Mesendoderm (in vitro differentiated cells): Measurements from ENCODE around the gene PMEPA1.
A peak's percentile ranks its signal among the peaks of the same experiment; 100 is the strongest.

Experiments
- DNase-seq: peaks from one replicate; pipeline ENCODE4 v3.0.0; 2013
- H2AK5ac ChIP-seq: 2 replicates; pipeline ENCODE4 v1.6.1; 2013; ENCODE audit warnings: low read length, inconsistent platforms
- H2BK120ac ChIP-seq: 2 replicates; pipeline ENCODE4 v1.6.1; 2013; ENCODE audit warnings: low read depth, mild to moderate bottlenecking, low read length, moderate library complexity, mixed read lengths
- H2BK15ac ChIP-seq: replicated peaks from 2 replicates; pipeline ENCODE4 v1.6.1; 2013; ENCODE audit warnings: low read depth, mild to moderate bottlenecking, moderate library complexity
- H2BK5ac ChIP-seq: 2 replicates; pipeline ENCODE4 v1.6.1; 2013; ENCODE audit warnings: low read length, inconsistent platforms
- H3K18ac ChIP-seq: 2 replicates; pipeline ENCODE4 v1.6.1; 2013; ENCODE audit warnings: mild to moderate bottlenecking, low read length, mixed read lengths
- H3K23ac ChIP-seq: one replicate; pipeline ENCODE4 v1.6.1; 2013; ENCODE audit warnings: low read length
- H3K27ac ChIP-seq: 2 replicates; pipeline ENCODE4 v1.5.1; 2013; ENCODE audit warnings: low read depth, mild to moderate bottlenecking, inconsistent platforms, low read length, moderate library complexity
- H3K27me3 ChIP-seq: 2 replicates; pipeline ENCODE4 v1.6.1; 2013; ENCODE audit warnings: low read length, control low read depth, mild to moderate bottlenecking, inconsistent platforms; ENCODE audit not compliant: insufficient read depth, poor library complexity
- H3K36me3 ChIP-seq: 2 replicates; pipeline ENCODE4 v1.6.1; 2013; ENCODE audit warnings: low read length, inconsistent platforms; ENCODE audit not compliant: control insufficient read depth, insufficient read depth
- H3K4ac ChIP-seq: one replicate; pipeline ENCODE4 v1.6.1; 2013; ENCODE audit warnings: low read depth, mild to moderate bottlenecking, low read length, moderate library complexity
- H3K4me1 ChIP-seq: 2 replicates; pipeline ENCODE4 v1.6.1; 2013; ENCODE audit warnings: low read depth, low read length, inconsistent platforms; ENCODE audit not compliant: control insufficient read depth
- H3K4me2 ChIP-seq: 2 replicates; pipeline ENCODE4 v1.6.1; 2013; ENCODE audit warnings: low read length
- H3K4me3 ChIP-seq: 2 replicates; pipeline ENCODE4 v1.5.1; 2013; ENCODE audit warnings: mild to moderate bottlenecking, low read length
- H3K56ac ChIP-seq: one replicate; pipeline ENCODE4 v1.6.1; 2013; ENCODE audit warnings: low read length
- H3K79me1 ChIP-seq: 2 replicates; pipeline ENCODE4 v1.6.1; 2013; ENCODE audit warnings: low read length, inconsistent platforms
- H3K79me2 ChIP-seq: 2 replicates; pipeline ENCODE4 v1.6.1; 2013; ENCODE audit warnings: mild to moderate bottlenecking, low read length; ENCODE audit not compliant: control insufficient read depth, insufficient read depth
- H3K9ac ChIP-seq: 2 replicates; pipeline ENCODE4 v1.6.1; 2013; ENCODE audit warnings: low read length, inconsistent platforms
- H4K5ac ChIP-seq: one replicate; pipeline ENCODE4 v1.6.1; 2013; ENCODE audit warnings: low read length
- H4K8ac ChIP-seq: one replicate; pipeline ENCODE4 v1.6.1; 2013; ENCODE audit warnings: low read depth, mild to moderate bottlenecking, control low read depth, low read length, moderate library complexity
- WGBS: extraction: QIAGEN DNeasy Blood & Tissue Kit; methylation state at CpG from one replicate; pipeline ENCODE4 v1.1.7; 2013; ENCODE audit warnings: low lambda C conversion rate, missing lambda C conversion rate; ENCODE audit not compliant: insufficient coverage; ENCODE audit errors: extremely low coverage; 5-methylcytosine and 5-hydroxymethylcytosine counted together

PMEPA1 gene

GRCh38 chr20:57662456-57663240 is 47.2 kb downstream of the PMEPA1 start:
- Histone ChIP-seq H3K23ac (no peak overlapping the region), H4K8ac (no peak overlapping the region), H2BK15ac (no peak overlapping the region), H3K79me2 (peaks cover 85% of the 10 kb centered on the region), H3K9ac (no peak overlapping the region), H3K27ac (no peak overlapping the region), H2BK120ac (no peak overlapping the region), H2BK5ac (no peak overlapping the region), H4K5ac (no peak overlapping the region), H3K4me1 (no peaks in the 10 kb centered on the region), H3K56ac (no peak overlapping the region), H3K4me3 (no peak overlapping the region), H3K36me3 (peaks cover 10% of the 10 kb centered on the region), H3K18ac (no peak overlapping the region), H3K4me2 (no peak overlapping the region), H3K27me3 (no peaks in the 10 kb centered on the region), H2AK5ac (no peak overlapping the region), H3K4ac (no peak overlapping the region), H3K79me1 (peaks cover 49% of the 10 kb centered on the region)
- WGBS, result no CpG with 5 or more reads among the region's 21 CpGs
- DNase-seq, result no peak

- no peak overlapping the region for H2BK15ac ChIP-seq
- DNase-seq, result no peak
- no peak overlapping the region for H3K4me2 ChIP-seq
- no peak overlapping the region for H3K18ac ChIP-seq
- no peak overlapping the region for H2BK5ac ChIP-seq
- H3K79me2 ChIP-seq, result peaks cover 81% of the 10 kb centered on the region
- H3K56ac ChIP-seq, result peak overlapping the region; percentile 34
- no peak overlapping the region for H3K23ac ChIP-seq
- no peak overlapping the region for H4K8ac ChIP-seq
- H3K9ac ChIP-seq, result no peak overlapping the region
- no peak overlapping the region for H3K4ac ChIP-seq
- H2BK120ac ChIP-seq, result no peak overlapping the region
- peaks cover 53% of the 10 kb centered on the region for H3K79me1 ChIP-seq
- peaks cover 15% of the 10 kb centered on the region for H3K36me3 ChIP-seq
- H3K27me3 ChIP-seq, result no peaks in the 10 kb centered on the region
- H3K4me1 ChIP-seq, result no peaks in the 10 kb centered on the region
- no peak overlapping the region for H4K5ac ChIP-seq
- no peak overlapping the region for H3K27ac ChIP-seq
- no peak overlapping the region for H2AK5ac ChIP-seq
- H3K4me3 ChIP-seq, result no peak overlapping the region
- WGBS, result no CpG with 5 or more reads among the region's 26 CpGs
Measured at GRCh38 chr20:57661746-57662455, 47.9 kb downstream of the PMEPA1 start.

- Histone ChIP-seq H3K18ac (no peak overlapping the region), H3K27ac (no peak overlapping the region), H2BK5ac (no peak overlapping the region), H4K8ac (no peak overlapping the region), H3K79me1 (peaks cover 52% of the 10 kb centered on the region), H4K5ac (no peak overlapping the region), H3K56ac (no peak overlapping the region), H3K79me2 (peaks cover 74% of the 10 kb centered on the region), H3K4me3 (no peak overlapping the region), H3K4ac (no peak overlapping the region), H3K4me1 (no peaks in the 10 kb centered on the region), H3K23ac (no peak overlapping the region), H2BK15ac (no peak overlapping the region), H3K27me3 (no peaks in the 10 kb centered on the region), H3K9ac (no peak overlapping the region), H3K4me2 (no peak overlapping the region), H3K36me3 (peaks cover 15% of the 10 kb centered on the region), H2BK120ac (no peak overlapping the region), H2AK5ac (no peak overlapping the region)
- no CpG with 5 or more reads among the region's 31 CpGs for WGBS
- DNase-seq, result no peak
Measured at GRCh38 chr20:57660922-57661745, 48.7 kb downstream of the PMEPA1 start.

GRCh38 chr20:57660181-57660921 is 49.5 kb downstream of the PMEPA1 start:
- Histone ChIP-seq H3K4me2 (no peak overlapping the region), H3K4me3 (no peak overlapping the region), H4K5ac (no peak overlapping the region), H3K4me1 (no peaks in the 10 kb centered on the region), H2BK120ac (no peak overlapping the region), H3K9ac (no peak overlapping the region), H3K79me2 (peaks cover 66% of the 10 kb centered on the region), H4K8ac (no peak overlapping the region), H3K36me3 (peaks cover 15% of the 10 kb centered on the region), H2BK15ac (no peak overlapping the region), H3K79me1 (peaks cover 48% of the 10 kb centered on the region), H2BK5ac (no peak overlapping the region), H2AK5ac (no peak overlapping the region), H3K23ac (no peak overlapping the region), H3K18ac (no peak overlapping the region), H3K4ac (no peak overlapping the region), H3K56ac (no peak overlapping the region), H3K27me3 (no peaks in the 10 kb centered on the region), H3K27ac (no peak overlapping the region)
- DNase-seq, result no peak
- 100% methylated on average over 11 of the region's 13 CpGs for WGBS

GRCh38 chr20:57659517-57660180 is 50.2 kb downstream of the PMEPA1 start:
- no peak overlapping the region for H2BK120ac ChIP-seq
- H2AK5ac ChIP-seq, result no peak overlapping the region
- no peak overlapping the region for H2BK15ac ChIP-seq
- no CpG with 5 or more reads among the region's 24 CpGs for WGBS
- no peak overlapping the region for H3K4me3 ChIP-seq
- H3K23ac ChIP-seq, result no peak overlapping the region
- no peak overlapping the region for H3K56ac ChIP-seq
- peaks cover 15% of the 10 kb centered on the region for H3K36me3 ChIP-seq
- no peak for DNase-seq
- peaks cover 44% of the 10 kb centered on the region for H3K79me1 ChIP-seq
- no peak overlapping the region for H3K27ac ChIP-seq
- H2BK5ac ChIP-seq, result no peak overlapping the region
- no peak overlapping the region for H3K4me2 ChIP-seq
- H3K79me2 ChIP-seq, result peaks cover 59% of the 10 kb centered on the region
- H3K18ac ChIP-seq, result no peak overlapping the region
- no peak overlapping the region for H4K8ac ChIP-seq
- H4K5ac ChIP-seq, result no peak overlapping the region
- H3K4ac ChIP-seq, result no peak overlapping the region
- no peak overlapping the region for H3K9ac ChIP-seq
- no peaks in the 10 kb centered on the region for H3K27me3 ChIP-seq
- no peaks in the 10 kb centered on the region for H3K4me1 ChIP-seq
